ENCODE data around the gene TRIM16.
"Not testable (repeated sequence)": the region's sequence is repeated elsewhere in the genome, so short reads cannot be mapped to it uniquely, and the experiment has no call there.

Gene TRIM16

DNA sequence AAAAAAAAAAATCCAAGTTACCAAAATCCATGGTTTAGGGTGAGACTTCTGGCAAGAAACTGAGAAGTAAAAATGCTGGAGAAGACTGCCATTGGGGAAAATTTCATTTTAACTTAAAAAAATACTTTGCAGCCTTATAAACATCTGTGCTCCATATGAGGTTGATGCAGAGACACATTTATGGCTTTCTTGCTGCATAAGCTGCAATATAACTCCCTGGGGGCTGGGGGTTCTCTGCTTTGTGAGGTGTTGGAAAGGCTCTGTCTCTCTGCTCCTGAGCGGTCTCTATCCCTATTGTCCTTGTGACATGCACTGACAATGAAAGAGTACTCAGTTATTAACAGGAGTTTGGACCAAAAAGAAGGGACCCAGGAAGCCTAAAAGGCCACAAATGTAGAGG lies 71.0 kb downstream of the TRIM16 start:
- DNase-seq, result not testable (repeated sequence)

GRCh38 chr17:15592960-15593359 lies 91.2 kb downstream of the TRIM16 start:
- DNase-seq, result not testable (repeated sequence)

- not testable (repeated sequence) for DNase-seq
Observed at GRCh38 chr17:15591986-15592385, 92.1 kb downstream of the TRIM16 start.

- not testable (repeated sequence) for DNase-seq
Observed at GRCh38 chr17:15590844-15591243, 93.3 kb downstream of the TRIM16 start.

DNA sequence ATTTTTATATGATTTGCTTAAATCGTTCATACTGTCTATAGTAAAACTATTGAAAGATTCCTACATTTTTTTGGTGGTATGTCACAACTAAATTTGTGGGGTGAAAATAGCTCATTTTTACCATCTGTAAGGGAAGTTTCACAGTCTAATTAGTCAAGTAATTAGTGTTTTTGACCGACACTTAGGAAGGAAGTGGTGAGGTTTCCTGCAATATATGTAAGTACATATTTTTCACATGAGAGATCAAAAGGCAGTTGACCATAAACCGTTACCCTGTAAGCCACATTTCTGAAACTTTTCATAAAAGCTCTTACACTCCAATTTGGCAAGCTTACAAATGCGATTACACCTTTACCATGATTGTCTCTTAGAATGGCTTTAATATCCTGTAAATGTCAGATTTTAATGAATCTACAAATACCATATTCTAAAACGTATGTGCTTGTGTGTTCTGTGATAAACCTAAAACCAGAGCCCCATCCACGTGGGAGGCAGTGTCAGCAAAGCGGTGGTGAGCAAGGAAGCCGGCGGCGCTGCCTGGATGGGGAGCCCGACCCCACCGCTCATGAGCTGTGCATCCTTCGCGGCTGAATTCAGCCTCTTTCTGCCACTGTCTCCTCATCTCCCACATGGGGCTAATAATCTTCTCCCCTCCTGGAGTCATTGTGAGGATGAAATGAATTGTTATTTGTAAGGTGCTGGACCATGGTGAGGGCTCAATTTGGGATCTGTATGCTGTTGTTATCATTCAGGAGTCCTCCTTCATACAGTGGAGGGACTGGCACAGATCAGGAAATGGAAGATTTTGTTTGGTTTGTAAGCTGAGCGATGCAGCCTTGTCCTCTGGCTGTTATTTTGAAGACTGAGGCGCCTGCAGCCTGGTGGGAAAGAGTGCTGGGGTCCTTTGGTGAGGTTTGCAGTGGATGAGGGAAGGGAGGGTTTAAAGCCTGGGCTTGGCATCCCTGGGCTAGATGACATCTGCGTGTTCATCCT lies 94.3 kb downstream of the TRIM16 start:
- not testable (repeated sequence) for DNase-seq

- peak; percentile 6 for DNase-seq
Observed at GRCh38 chr17:15588017-15588416, 96.1 kb downstream of the TRIM16 start.

DNA sequence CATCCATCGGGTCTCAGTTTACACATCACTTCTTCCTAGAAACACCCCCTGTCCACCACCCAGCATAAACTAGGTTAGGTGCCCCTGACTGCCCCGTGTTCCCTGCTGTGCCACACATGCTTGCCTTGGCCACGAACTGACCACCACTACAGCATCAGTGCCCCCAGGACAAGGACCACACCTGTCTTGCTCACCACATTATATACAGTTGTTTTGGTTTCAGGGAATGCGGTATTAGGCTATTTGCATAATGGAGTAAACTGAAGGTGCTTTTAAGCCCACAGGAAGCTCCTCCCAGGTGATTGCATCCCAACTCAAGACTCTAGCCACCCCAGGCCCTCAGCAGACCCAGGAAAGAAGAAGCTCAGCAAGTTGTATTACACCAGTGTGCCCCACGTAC lies 100.8 kb downstream of the TRIM16 start:
- DNase-seq, result not testable (repeated sequence)

- DNase-seq, result not testable (repeated sequence)
Observed at GRCh38 chr17:15581462-15581861, 102.6 kb downstream of the TRIM16 start.
